HepG2 (cell line): ENCODE data around the gene PRRT2. TPM values are rescaled to one million over a fixed set of nuclear protein-coding genes. Genes with fewer than 3 reads are reported as not detected.

Experiments
- HOXA9 ChIP-seq: sonication (generic); formaldehyde crosslinking; IDR thresholded peaks from 2 replicates; pipeline ENCODE4 v1.8.1; 2022; ENCODE audit warnings: missing genetic modification reagents, mild to moderate bottlenecking, moderate library complexity, borderline replicate concordance
- IRX3 ChIP-seq: sonication (generic); formaldehyde crosslinking; IDR thresholded peaks from 2 replicates; pipeline ENCODE4 v1.8.1; 2023; ENCODE audit warnings: mild to moderate bottlenecking, low read depth, missing genetic modification reagents, borderline replicate concordance
- KDM3A ChIP-seq: IDR thresholded peaks from 2 replicates; pipeline ENCODE4 v1.6.1; 2018; ENCODE audit warnings: low read depth, missing compliant biosample characterization
- KDM5A ChIP-seq: fragments of 200-600 bp; sonication (generic); IDR thresholded peaks from 2 replicates; pipeline ENCODE4 v1.7.0; 2018; ENCODE audit warnings: antibody characterized with exemption, mild to moderate bottlenecking, low read length, borderline replicate concordance
- MED1 ChIP-seq: sonication (generic); formaldehyde crosslinking; IDR thresholded peaks from 2 replicates; pipeline ENCODE4 v1.4.0; 2020; ENCODE audit warnings: missing genetic modification reagents
- PRDM10 ChIP-seq: sonication (generic); formaldehyde crosslinking; IDR thresholded peaks from 2 replicates; pipeline ENCODE4 v1.4.0; 2020; ENCODE audit warnings: low read depth, missing genetic modification reagents
- TGIF2 ChIP-seq: IDR thresholded peaks from 2 replicates; pipeline ENCODE4 v1.6.1; 2016; ENCODE audit warnings: control low read depth, missing compliant biosample characterization
- ZBED4 ChIP-seq: sonication (generic); formaldehyde crosslinking; IDR thresholded peaks from 2 replicates; pipeline ENCODE4 v1.4.0; 2020; ENCODE audit warnings: missing genetic modification reagents, borderline replicate concordance
- ZBTB7A ChIP-seq: sonication (generic); formaldehyde crosslinking; IDR thresholded peaks from 2 replicates; pipeline ENCODE4 v1.8.0; 2022; ENCODE audit warnings: mild to moderate bottlenecking, missing genetic modification reagents
- ZNF720 ChIP-seq: sonication (generic); formaldehyde crosslinking; IDR thresholded peaks from 2 replicates; pipeline ENCODE4 v1.4.0; 2020; ENCODE audit warnings: missing genetic modification reagents
- polyA plus RNA-seq, 8 experiments: library from polyadenylated mRNA; depleted of rRNA in 3 of 8; stranded (reverse) in 7 of 8; unstranded in 1 of 8; fragments of >200 nt; fragmentation: Illumina TruSeq in 4 of 8; extraction: Trizol in 4 of 8; gene quantifications; 2 replicates each; pipeline versions ENCODE4 v1.2.1 to v1.2.3, GENCODE V29; 2011 to 2016; ENCODE audit warnings: low read depth in 4 of 8, missing spikeins in 1 of 8, mixed read lengths in 1 of 8; ENCODE audit not compliant: insufficient read depth in 1 of 8
- total RNA-seq, 5 experiments: library from RNA; depleted of rRNA; stranded (reverse); fragments of >200 nt; fragmentation: Illumina TruSeq; extraction: Trizol; gene quantifications; 2 replicates each; pipeline ENCODE4 v1.2.3, GENCODE V29; 2016; ENCODE audit warnings: low read depth in 1 of 5
- TF ChIP-seq, protein P1 (sequence below): sonication (generic); formaldehyde crosslinking; conservative IDR thresholded peaks from 2 replicates; pipeline ENCODE4 v1.4.0; 2020; ENCODE audit warnings: mild to moderate bottlenecking, missing genetic modification reagents, moderate library complexity

The PRRT2 gene
- total and polyA plus RNA-seq, 2 of the 13 experiments (the other 11 are each of a cell fraction or from before 2014, with no cell fraction given) = 0.51 to 1.1 TPM

- TF ChIP-seq IRX3 (peak; percentile 19; the same call in 1 of the 2 replicates), TGIF2 (CRISPR knock-in tag) (peak; percentile 73), ZBTB7A (CRISPR knock-in tag) (peak; percentile 1; the same call in 1 of the 2 replicates), PRDM10 (CRISPR knock-in tag) (peak; percentile 89), ZBED4 (CRISPR knock-in tag) (peak; percentile 75; the same call in 1 of the 2 replicates), MED1 (CRISPR knock-in tag) (peak; percentile 81), HOXA9 (CRISPR knock-in tag) (no peak; the same call in 1 of the 2 replicates), KDM3A (CRISPR knock-in tag) (peak; percentile 85; the same call in 1 of the 2 replicates), KDM5A (peak; percentile 69; the same call in 1 of the 2 replicates), ZNF720 (no peak)
- TF ChIP-seq, protein P1, sequence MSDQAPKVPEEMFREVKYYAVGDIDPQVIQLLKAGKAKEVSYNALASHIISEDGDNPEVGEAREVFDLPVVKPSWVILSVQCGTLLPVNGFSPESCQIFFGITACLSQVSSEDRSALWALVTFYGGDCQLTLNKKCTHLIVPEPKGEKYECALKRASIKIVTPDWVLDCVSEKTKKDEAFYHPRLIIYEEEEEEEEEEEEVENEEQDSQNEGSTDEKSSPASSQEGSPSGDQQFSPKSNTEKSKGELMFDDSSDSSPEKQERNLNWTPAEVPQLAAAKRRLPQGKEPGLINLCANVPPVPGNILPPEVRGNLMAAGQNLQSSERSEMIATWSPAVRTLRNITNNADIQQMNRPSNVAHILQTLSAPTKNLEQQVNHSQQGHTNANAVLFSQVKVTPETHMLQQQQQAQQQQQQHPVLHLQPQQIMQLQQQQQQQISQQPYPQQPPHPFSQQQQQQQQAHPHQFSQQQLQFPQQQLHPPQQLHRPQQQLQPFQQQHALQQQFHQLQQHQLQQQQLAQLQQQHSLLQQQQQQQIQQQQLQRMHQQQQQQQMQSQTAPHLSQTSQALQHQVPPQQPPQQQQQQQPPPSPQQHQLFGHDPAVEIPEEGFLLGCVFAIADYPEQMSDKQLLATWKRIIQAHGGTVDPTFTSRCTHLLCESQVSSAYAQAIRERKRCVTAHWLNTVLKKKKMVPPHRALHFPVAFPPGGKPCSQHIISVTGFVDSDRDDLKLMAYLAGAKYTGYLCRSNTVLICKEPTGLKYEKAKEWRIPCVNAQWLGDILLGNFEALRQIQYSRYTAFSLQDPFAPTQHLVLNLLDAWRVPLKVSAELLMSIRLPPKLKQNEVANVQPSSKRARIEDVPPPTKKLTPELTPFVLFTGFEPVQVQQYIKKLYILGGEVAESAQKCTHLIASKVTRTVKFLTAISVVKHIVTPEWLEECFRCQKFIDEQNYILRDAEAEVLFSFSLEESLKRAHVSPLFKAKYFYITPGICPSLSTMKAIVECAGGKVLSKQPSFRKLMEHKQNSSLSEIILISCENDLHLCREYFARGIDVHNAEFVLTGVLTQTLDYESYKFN = peak; percentile 60; the same call in 1 of the 2 replicates
Observed at GRCh38 chr16:29815793-29816693, 4.0 kb downstream of the PRRT2 start, which contains the start of gene PAGR1 (continued).
